Astrocyte (in vitro differentiated cells and primary cell): ENCODE results near the gene RAD51B. TPM values are rescaled to one million over a fixed set of nuclear protein-coding genes. Genes with fewer than 3 reads are reported as not detected.
A peak's percentile ranks its signal among the peaks of the same experiment; 100 is the strongest.

Source experiments
- DNase-seq: peaks from one replicate; pipeline ENCODE4 v3.0.0-alpha.2; 2010; ENCODE audit warnings: low read depth
- FAIRE-seq: peaks from 2 replicates; lab custom pipeline; 2011; peaks lifted over from hg19 to GRCh38; lab: Jason Lieb, UNC
- H2AFZ ChIP-seq: 2 replicates; pipeline ENCODE4 v1.6.0; 2012; ENCODE audit warnings: low read depth, low read length, inconsistent platforms
- H3K27ac ChIP-seq: 2 replicates; pipeline ENCODE4 v1.5.1; 2011; ENCODE audit warnings: low read depth, low read length, inconsistent platforms
- H3K27me3 ChIP-seq: 2 replicates; pipeline ENCODE4 v1.6.0; 2011; ENCODE audit warnings: low read length, inconsistent platforms; ENCODE audit not compliant: insufficient read depth
- H3K36me3 ChIP-seq: 2 replicates; pipeline ENCODE4 v1.5.1; 2011; ENCODE audit warnings: low read length, inconsistent platforms; ENCODE audit not compliant: insufficient read depth
- H3K4me1 ChIP-seq: 2 replicates; pipeline ENCODE4 v1.5.1; 2011; ENCODE audit warnings: low read length, inconsistent platforms; ENCODE audit not compliant: insufficient read depth
- H3K4me2 ChIP-seq: 2 replicates; pipeline ENCODE4 v1.6.0; 2012; ENCODE audit warnings: low read length, inconsistent platforms
- H3K4me3 ChIP-seq: 2 replicates; pipeline ENCODE4 v1.5.1; 2011; ENCODE audit warnings: low read depth, mild to moderate bottlenecking, low read length, inconsistent platforms; ENCODE audit not compliant: insufficient read depth
- H3K79me2 ChIP-seq: 2 replicates; pipeline ENCODE4 v1.6.0; 2012; ENCODE audit warnings: mild to moderate bottlenecking, low read length, inconsistent platforms; ENCODE audit not compliant: insufficient read depth
- H3K9ac ChIP-seq: 2 replicates; pipeline ENCODE4 v1.6.0; 2012; ENCODE audit warnings: mild to moderate bottlenecking, low read length, inconsistent platforms
- H3K9me3 ChIP-seq: 2 replicates; pipeline ENCODE4 v1.5.1; 2012; ENCODE audit warnings: low read depth, mild to moderate bottlenecking, low read length, inconsistent platforms; ENCODE audit not compliant: insufficient read depth
- H4K20me1 ChIP-seq: 2 replicates; pipeline ENCODE4 v1.6.0; 2012; ENCODE audit warnings: low read length, inconsistent platforms; ENCODE audit not compliant: insufficient read depth
- H3K27ac Mint-ChIP-seq: one replicate; pipeline ENCODE4 v1.8.0; 2021; ENCODE audit warnings: mild to moderate bottlenecking, mixed read lengths; ENCODE audit not compliant: unreplicated experiment
- H3K27me3 Mint-ChIP-seq: one replicate; pipeline ENCODE4 v1.8.0; 2021; ENCODE audit warnings: low read depth, mixed read lengths; ENCODE audit not compliant: unreplicated experiment
- H3K36me3 Mint-ChIP-seq: one replicate; pipeline ENCODE4 v1.8.0; 2021; ENCODE audit warnings: low read depth, mixed read lengths; ENCODE audit not compliant: unreplicated experiment
- H3K4me1 Mint-ChIP-seq: one replicate; pipeline ENCODE4 v1.8.0; 2021; ENCODE audit warnings: low read depth, mixed read lengths; ENCODE audit not compliant: unreplicated experiment
- H3K4me3 Mint-ChIP-seq: one replicate; pipeline ENCODE4 v1.8.0; 2021; ENCODE audit warnings: mild to moderate bottlenecking, moderate library complexity, mixed read lengths; ENCODE audit not compliant: unreplicated experiment
- H3K9me3 Mint-ChIP-seq: one replicate; pipeline ENCODE4 v1.8.0; 2021; ENCODE audit warnings: mild to moderate bottlenecking, mixed read lengths; ENCODE audit not compliant: unreplicated experiment
- EZH2 ChIP-seq: IDR thresholded peaks from 2 replicates; pipeline ENCODE4 v1.6.1; 2012; ENCODE audit warnings: mild to moderate bottlenecking, low read length, inconsistent platforms; ENCODE audit not compliant: insufficient read depth
- total RNA-seq: library from RNA; stranded (reverse); gene quantifications from 2 replicates; pipeline ENCODE4 v1.2.1, GENCODE V29; 2021
- TF ChIP-seq, protein P1 (sequence below): IDR thresholded peaks from 2 replicates; pipeline ENCODE4 v1.5.1; 2011; ENCODE audit warnings: low read depth, mild to moderate bottlenecking, inconsistent platforms, low read length, moderate library complexity; ENCODE audit not compliant: insufficient read depth

Gene RAD51B
- total RNA-seq, 1 donor from 2014 or later: 10.8 TPM

DNA sequence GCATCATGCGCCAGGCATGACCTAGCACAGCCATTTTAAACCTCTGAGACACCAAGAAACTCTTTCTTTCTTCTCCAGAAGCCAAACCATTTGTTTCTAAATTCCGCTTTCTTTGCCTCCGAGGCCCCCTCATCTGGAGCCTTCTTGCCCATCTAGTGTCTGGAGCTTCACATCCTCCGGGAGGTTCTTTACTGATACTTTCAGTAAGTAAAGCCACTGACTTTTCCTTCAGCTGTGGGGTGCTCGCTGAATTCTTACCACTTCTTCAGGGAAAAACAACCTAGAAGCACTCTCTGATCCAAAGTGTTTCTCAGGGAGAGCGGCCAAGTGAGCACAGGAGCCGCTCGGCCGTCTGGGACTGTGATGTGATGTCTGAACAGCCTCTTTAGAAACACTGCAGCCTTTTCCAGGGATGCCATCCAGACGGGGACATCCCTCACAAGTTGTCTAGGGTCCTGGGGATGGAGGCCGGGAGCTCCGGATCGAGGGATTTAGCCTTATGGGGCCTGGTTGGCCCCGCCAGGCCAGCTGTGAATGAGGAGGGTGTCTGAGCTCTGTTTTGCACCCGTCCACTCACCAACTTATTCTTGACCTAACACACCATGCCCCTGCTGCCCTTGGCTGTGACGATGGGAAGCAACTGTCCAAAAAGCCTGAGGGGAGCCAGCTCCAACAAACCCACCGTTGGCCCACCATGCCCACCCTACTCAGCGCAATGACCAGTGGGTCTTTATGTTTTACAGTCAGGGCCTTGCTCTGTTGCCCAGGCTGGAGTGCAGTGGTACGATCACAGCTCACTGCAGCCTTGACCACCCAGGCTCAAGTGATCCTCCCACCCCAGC is 812.7 kb downstream of the RAD51B start:
- no peaks in the 10 kb centered on the region for H3K79me2 ChIP-seq
- Mint-ChIP-seq H3K4me1 (peaks cover 14% of the 10 kb centered on the region), H3K4me3 (no peak overlapping the region), H3K36me3 (no peaks in the 10 kb centered on the region), H3K27ac (no peak overlapping the region), H3K9me3 (peaks cover 2% of the 10 kb centered on the region), H3K27me3 (peaks cover 9% of the 10 kb centered on the region)
- no peak overlapping the region for H2AFZ ChIP-seq
- H3K27ac ChIP-seq: no peak overlapping the region
- no peak for TF ChIP-seq EZH2
- TF ChIP-seq, protein P1, sequence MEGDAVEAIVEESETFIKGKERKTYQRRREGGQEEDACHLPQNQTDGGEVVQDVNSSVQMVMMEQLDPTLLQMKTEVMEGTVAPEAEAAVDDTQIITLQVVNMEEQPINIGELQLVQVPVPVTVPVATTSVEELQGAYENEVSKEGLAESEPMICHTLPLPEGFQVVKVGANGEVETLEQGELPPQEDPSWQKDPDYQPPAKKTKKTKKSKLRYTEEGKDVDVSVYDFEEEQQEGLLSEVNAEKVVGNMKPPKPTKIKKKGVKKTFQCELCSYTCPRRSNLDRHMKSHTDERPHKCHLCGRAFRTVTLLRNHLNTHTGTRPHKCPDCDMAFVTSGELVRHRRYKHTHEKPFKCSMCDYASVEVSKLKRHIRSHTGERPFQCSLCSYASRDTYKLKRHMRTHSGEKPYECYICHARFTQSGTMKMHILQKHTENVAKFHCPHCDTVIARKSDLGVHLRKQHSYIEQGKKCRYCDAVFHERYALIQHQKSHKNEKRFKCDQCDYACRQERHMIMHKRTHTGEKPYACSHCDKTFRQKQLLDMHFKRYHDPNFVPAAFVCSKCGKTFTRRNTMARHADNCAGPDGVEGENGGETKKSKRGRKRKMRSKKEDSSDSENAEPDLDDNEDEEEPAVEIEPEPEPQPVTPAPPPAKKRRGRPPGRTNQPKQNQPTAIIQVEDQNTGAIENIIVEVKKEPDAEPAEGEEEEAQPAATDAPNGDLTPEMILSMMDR: no peak
- no peaks in the 10 kb centered on the region for H3K36me3 ChIP-seq
- H3K27me3 ChIP-seq: no peaks in the 10 kb centered on the region
- H3K4me2 ChIP-seq: no peak overlapping the region
- H3K4me3 ChIP-seq: no peak overlapping the region
- FAIRE-seq (no peak), DNase-seq (no peak)
- H3K4me1 ChIP-seq: peaks cover 9% of the 10 kb centered on the region
- H3K9me3 ChIP-seq: no peaks in the 10 kb centered on the region
- no peaks in the 10 kb centered on the region for H4K20me1 ChIP-seq
- no peak overlapping the region for H3K9ac ChIP-seq

DNA sequence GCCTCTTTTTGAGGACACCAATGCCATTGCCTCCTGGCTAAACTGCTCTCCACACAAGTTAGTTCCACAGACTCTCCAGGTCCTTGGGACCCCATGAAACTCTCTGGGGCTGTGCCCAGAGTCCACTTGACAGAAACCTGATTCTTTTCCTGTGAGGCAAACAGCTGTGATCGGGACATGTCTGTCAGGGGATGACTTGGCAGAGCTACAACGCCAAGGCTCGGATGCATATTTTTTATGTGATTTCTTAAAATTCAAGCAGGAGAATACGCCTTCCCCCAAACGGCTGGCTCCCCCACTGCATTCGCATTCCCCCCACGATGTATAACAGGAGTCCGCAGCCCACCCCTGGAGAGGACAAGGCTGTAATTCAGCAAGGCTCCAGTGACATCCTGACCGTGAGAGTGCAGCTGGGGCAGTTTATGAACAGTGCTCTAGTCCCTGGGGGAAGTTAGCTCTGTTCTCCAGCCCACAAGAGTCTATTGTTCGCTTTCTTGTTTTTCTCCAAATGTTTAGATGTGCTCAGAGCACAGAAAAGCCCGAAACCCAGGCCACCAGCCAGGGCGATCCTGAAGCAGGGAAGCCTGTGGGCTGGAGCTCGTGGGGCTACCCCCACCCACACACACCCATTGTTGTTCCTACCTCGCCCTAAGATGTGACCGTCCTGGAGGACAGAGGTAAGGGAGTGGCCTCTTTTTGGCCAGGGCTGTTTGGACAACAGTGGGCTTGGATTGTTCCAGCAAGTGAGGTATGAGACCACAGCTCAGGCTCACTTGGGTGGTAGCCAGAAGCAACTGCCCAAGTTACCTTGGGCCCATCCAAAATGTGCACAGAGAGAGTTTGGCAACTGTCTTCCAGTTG is 813.8 kb downstream of the RAD51B start:
- H3K4me1 Mint-ChIP-seq: peaks cover 10% of the 10 kb centered on the region
- peak overlapping the region; percentile 15 for H3K4me2 ChIP-seq
- H3K36me3 ChIP-seq: no peaks in the 10 kb centered on the region
- no peaks in the 10 kb centered on the region for H3K27me3 ChIP-seq
- FAIRE-seq (no peak), DNase-seq (no peak)
- no peak overlapping the region for H3K4me3 ChIP-seq
- no peaks in the 10 kb centered on the region for H3K9me3 ChIP-seq
- peaks cover 2% of the 10 kb centered on the region for H3K9me3 Mint-ChIP-seq
- H3K27ac ChIP-seq: no peak overlapping the region
- no peak overlapping the region for H3K4me3 Mint-ChIP-seq
- peaks cover 9% of the 10 kb centered on the region for H3K27me3 Mint-ChIP-seq
- H3K36me3 Mint-ChIP-seq: no peaks in the 10 kb centered on the region
- H3K27ac Mint-ChIP-seq: peak overlapping the region; percentile 72
- no peaks in the 10 kb centered on the region for H4K20me1 ChIP-seq
- H3K9ac ChIP-seq: no peak overlapping the region
- H3K79me2 ChIP-seq: no peaks in the 10 kb centered on the region
- TF ChIP-seq, protein P1: no peak
- TF ChIP-seq EZH2: no peak
- H2AFZ ChIP-seq: peak overlapping the region; percentile 48
- peaks cover 5% of the 10 kb centered on the region for H3K4me1 ChIP-seq
